Measurements from ENCODE around the gene MAPK14. TPM values are rescaled to one million over a fixed set of nuclear protein-coding genes. Genes with fewer than 3 reads are reported as not detected.
A peak's percentile ranks its signal among the peaks of the same experiment; 100 is the strongest.

The MAPK14 gene
- total RNA-seq, 1 donor from 2014 or later: 38.4 TPM

DNA sequence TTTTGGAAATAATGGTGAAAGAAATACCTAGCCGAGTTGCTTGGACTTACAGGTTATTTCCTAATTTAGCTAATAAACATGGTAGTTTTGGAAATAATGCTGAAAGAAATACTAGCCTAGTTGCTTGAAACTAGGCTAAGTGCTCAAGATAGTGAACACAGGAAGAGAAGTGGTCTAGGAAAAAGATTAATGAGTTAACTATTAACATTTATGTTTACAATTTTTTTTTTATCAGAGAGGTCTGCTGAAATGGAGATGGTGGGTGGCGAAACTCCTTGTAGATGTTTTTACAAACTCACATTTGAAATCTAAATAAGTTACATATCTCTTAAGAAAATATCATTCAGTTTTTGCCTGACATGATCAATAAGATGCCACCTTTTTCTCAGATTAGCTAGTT, 39.2 kb downstream of the MAPK14 start:
- no peaks in the 10 kb centered on the region for H3K36me3 ChIP-seq (ENCODE audit: control insufficient read depth, insufficient read depth, low read length)
- TF ChIP-seq, protein P1, sequence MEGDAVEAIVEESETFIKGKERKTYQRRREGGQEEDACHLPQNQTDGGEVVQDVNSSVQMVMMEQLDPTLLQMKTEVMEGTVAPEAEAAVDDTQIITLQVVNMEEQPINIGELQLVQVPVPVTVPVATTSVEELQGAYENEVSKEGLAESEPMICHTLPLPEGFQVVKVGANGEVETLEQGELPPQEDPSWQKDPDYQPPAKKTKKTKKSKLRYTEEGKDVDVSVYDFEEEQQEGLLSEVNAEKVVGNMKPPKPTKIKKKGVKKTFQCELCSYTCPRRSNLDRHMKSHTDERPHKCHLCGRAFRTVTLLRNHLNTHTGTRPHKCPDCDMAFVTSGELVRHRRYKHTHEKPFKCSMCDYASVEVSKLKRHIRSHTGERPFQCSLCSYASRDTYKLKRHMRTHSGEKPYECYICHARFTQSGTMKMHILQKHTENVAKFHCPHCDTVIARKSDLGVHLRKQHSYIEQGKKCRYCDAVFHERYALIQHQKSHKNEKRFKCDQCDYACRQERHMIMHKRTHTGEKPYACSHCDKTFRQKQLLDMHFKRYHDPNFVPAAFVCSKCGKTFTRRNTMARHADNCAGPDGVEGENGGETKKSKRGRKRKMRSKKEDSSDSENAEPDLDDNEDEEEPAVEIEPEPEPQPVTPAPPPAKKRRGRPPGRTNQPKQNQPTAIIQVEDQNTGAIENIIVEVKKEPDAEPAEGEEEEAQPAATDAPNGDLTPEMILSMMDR (IDR thresholded peaks at IDR 0.05; ENCODE audit: insufficient read depth, low read length, severe bottlenecking): no peak
- H3K4me3 ChIP-seq (ENCODE audit: low read depth, low read length): no peak overlapping the region
- H3K27me3 ChIP-seq (ENCODE audit: control insufficient read depth, insufficient read depth, low read length): no peaks in the 10 kb centered on the region
- DNase-seq (ENCODE audit: low read depth): no peak
- FAIRE-seq: no peak

DNA sequence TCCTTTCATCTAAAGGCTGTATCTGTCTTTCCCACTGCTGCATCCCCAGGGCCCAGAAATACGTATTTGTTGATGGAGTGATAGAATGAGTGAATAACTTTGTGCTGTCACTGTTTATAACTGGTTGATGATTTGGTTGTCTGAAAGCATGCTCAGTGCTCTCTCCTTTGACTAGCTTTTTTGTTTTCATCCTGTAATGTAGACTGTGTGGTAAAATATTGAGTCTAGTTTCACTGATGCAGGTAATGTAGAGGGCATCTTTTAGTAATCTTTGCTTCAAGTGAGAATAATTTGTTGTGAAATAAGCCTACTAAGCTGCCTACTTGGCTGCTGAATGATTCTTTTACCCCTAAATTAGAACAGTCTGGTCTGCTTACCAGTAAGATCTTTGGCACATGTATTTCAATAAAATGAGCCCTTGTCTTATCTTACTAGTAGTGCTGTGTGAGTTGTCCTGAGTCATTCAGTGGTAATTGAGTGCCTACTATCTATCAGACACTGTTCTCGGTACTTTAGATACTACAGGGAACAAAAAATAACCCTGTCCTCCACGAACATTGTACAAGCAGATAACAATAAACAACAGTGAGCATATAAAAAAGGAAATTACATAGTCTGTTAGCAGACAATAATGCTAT, 39.9 kb downstream of the MAPK14 start:
- TF ChIP-seq, protein P1 (IDR thresholded peaks at IDR 0.05; ENCODE audit: insufficient read depth, low read length, severe bottlenecking): no peak
- no peaks in the 10 kb centered on the region for H3K27me3 ChIP-seq (ENCODE audit: control insufficient read depth, insufficient read depth, low read length)
- no peaks in the 10 kb centered on the region for H3K36me3 ChIP-seq (ENCODE audit: control insufficient read depth, insufficient read depth, low read length)
- DNase-seq (ENCODE audit: low read depth) (peak; percentile 20), FAIRE-seq (no peak)
- H3K4me3 ChIP-seq (ENCODE audit: low read depth, low read length): no peak overlapping the region

GRCh38 chr6:36068012-36068392, 40.4 kb downstream of the MAPK14 start:
- DNase-seq (ENCODE audit: low read depth) (no peak), FAIRE-seq (no peak)
- H3K4me3 ChIP-seq (ENCODE audit: low read depth, low read length): no peak overlapping the region
- no peaks in the 10 kb centered on the region for H3K36me3 ChIP-seq (ENCODE audit: control insufficient read depth, insufficient read depth, low read length)
- TF ChIP-seq, protein P1 (IDR thresholded peaks at IDR 0.05; ENCODE audit: insufficient read depth, low read length, severe bottlenecking): no peak
- no peaks in the 10 kb centered on the region for H3K27me3 ChIP-seq (ENCODE audit: control insufficient read depth, insufficient read depth, low read length)

- FAIRE-seq: no peak
- Histone ChIP-seq H3K27me3 (ENCODE audit: control insufficient read depth, insufficient read depth, low read length) (no peaks in the 10 kb centered on the region), H3K36me3 (ENCODE audit: control insufficient read depth, insufficient read depth, low read length) (no peaks in the 10 kb centered on the region), H3K4me3 (ENCODE audit: low read depth, low read length) (no peak overlapping the region)
- TF ChIP-seq, protein P1 (IDR thresholded peaks at IDR 0.05; ENCODE audit: insufficient read depth, low read length, severe bottlenecking): no peak
- no peak for DNase-seq (ENCODE audit: low read depth)
Measured at GRCh38 chr6:36068586-36068985, 41.0 kb downstream of the MAPK14 start.

- TF ChIP-seq, protein P1 (IDR thresholded peaks at IDR 0.05; ENCODE audit: insufficient read depth, low read length, severe bottlenecking): no peak
- no peak for FAIRE-seq
- no peak for DNase-seq (ENCODE audit: low read depth)
- Histone ChIP-seq H3K27me3 (ENCODE audit: control insufficient read depth, insufficient read depth, low read length) (no peaks in the 10 kb centered on the region), H3K36me3 (ENCODE audit: control insufficient read depth, insufficient read depth, low read length) (no peaks in the 10 kb centered on the region), H3K4me3 (ENCODE audit: low read depth, low read length) (no peak overlapping the region)
Measured at GRCh38 chr6:36069573-36069972, 42.0 kb downstream of the MAPK14 start.

GRCh38 chr6:36070252-36070651, 42.6 kb downstream of the MAPK14 start:
- FAIRE-seq: no peak
- TF ChIP-seq, protein P1 (IDR thresholded peaks at IDR 0.05; ENCODE audit: insufficient read depth, low read length, severe bottlenecking): no peak
- Histone ChIP-seq H3K27me3 (ENCODE audit: control insufficient read depth, insufficient read depth, low read length) (no peaks in the 10 kb centered on the region), H3K4me3 (ENCODE audit: low read depth, low read length) (no peak overlapping the region), H3K36me3 (ENCODE audit: control insufficient read depth, insufficient read depth, low read length) (no peaks in the 10 kb centered on the region)
- DNase-seq (ENCODE audit: low read depth): no peak
